Activated naive CD4-positive, alpha-beta T cell treated with anti-CD3 and anti-CD28 coated beads, Interleukin-2, amount 50 U/mL, for 72 hours (primary cell): ENCODE measurements around the gene CDX1. TPM values are rescaled to one million over a fixed set of nuclear protein-coding genes. Genes with fewer than 3 reads are reported as not detected.

Experiments used
- ATAC-seq, 2 donors: fragments of 150-1000 bp; cut with Tn5 transposase; 2 replicates each; pipeline ENCODE4 v1.10.0; 2021; ENCODE audit warnings: mild to moderate bottlenecking in 2 of 2, moderate library complexity in 2 of 2
- DNase-seq, 2 donors: peaks; one replicate each; pipeline ENCODE4 v3.0.0; 2021 to 2022; ENCODE audit warnings: low spot score in 2 of 2
- H3K27ac Mint-ChIP-seq, 2 donors: one replicate each; pipeline ENCODE4 v1.8.0; 2022; ENCODE audit warnings: mild to moderate bottlenecking in 2 of 2, mixed read lengths in 2 of 2
- H3K36me3 Mint-ChIP-seq, 2 donors: one replicate each; pipeline ENCODE4 v1.8.0; 2022; ENCODE audit warnings: mixed read lengths in 2 of 2
- H3K9me3 Mint-ChIP-seq, 2 donors: one replicate each; pipeline ENCODE4 v1.8.0; 2022; ENCODE audit warnings: mixed read lengths in 2 of 2
- total RNA-seq, 2 donors: library from RNA; stranded (reverse); gene quantifications; one replicate each; pipeline ENCODE4 v1.2.3, GENCODE V29; 2022

Gene CDX1
- not detected for total RNA-seq

DNA sequence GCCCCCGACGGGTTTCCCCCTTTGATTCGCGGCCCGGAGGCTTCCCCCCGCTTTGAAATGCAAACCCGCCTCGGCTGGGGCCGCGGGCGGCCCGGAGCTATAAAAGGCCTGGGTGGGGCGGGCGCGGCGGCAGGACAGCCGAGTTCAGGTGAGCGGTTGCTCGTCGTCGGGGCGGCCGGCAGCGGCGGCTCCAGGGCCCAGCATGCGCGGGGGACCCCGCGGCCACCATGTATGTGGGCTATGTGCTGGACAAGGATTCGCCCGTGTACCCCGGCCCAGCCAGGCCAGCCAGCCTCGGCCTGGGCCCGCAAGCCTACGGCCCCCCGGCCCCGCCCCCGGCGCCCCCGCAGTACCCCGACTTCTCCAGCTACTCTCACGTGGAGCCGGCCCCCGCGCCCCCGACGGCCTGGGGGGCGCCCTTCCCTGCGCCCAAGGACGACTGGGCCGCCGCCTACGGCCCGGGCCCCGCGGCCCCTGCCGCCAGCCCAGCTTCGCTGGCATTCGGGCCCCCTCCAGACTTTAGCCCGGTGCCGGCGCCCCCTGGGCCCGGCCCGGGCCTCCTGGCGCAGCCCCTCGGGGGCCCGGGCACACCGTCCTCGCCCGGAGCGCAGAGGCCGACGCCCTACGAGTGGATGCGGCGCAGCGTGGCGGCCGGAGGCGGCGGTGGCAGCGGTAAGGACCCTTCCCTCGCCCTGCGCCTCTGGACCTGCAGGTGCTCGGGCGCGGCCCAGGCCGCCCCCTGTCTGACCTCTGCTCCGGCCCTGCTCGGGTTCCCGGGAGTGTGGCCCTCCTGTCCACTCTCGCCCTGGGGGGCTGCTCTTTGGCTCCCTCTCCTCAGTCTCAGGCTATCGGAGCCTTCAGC is at the start of gene CDX1:
CDX1 (plus strand) TSS at position 129 of the 862 bp plus-strand sequence; CDS start at position 228, 99 bp downstream.
- Mint-ChIP-seq H3K27ac (no peak within 1 kb of the TSS), H3K9me3 (no peaks in the 10 kb centered on the region), H3K36me3 (no peaks in the 10 kb centered on the region)
- DNase-seq (no peak), ATAC-seq (no peak)

DNA sequence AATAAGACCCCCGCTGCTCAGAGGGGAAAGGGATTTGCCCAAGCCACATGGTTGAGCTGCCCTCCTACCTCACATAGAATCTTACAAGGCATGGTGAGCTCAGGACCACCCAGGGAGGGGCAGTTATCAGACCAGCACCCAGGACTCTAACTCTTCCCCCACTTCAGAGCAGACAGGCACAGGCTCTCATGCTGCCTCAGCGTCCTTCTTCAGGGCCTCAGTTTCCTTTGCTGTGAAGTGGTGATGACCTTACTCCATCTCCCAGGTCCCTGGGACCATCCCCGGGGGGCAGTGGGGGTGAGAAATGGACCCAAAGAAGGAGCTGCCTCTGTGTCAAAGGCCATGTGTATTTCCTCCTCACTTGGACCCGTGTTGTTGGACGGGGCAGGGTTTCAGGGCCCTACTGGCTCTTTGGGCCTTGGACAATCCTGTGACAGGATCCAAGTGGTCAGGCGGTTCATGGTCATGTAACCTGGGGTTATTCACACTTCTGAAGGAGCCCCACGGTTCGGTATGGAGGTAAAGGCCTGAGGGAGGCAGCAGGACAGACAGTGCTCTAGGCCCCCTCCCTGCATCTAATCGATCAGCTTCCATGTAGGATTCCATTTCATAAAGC is 48.5 kb upstream of the CDX1 start:
- no peaks in the 10 kb centered on the region for H3K36me3 Mint-ChIP-seq
- ATAC-seq (no peak), DNase-seq (peak in 1 of 2 donors; percentile 49)
- no peaks in the 10 kb centered on the region for H3K9me3 Mint-ChIP-seq
- H3K27ac Mint-ChIP-seq, result no peak overlapping the region

DNA sequence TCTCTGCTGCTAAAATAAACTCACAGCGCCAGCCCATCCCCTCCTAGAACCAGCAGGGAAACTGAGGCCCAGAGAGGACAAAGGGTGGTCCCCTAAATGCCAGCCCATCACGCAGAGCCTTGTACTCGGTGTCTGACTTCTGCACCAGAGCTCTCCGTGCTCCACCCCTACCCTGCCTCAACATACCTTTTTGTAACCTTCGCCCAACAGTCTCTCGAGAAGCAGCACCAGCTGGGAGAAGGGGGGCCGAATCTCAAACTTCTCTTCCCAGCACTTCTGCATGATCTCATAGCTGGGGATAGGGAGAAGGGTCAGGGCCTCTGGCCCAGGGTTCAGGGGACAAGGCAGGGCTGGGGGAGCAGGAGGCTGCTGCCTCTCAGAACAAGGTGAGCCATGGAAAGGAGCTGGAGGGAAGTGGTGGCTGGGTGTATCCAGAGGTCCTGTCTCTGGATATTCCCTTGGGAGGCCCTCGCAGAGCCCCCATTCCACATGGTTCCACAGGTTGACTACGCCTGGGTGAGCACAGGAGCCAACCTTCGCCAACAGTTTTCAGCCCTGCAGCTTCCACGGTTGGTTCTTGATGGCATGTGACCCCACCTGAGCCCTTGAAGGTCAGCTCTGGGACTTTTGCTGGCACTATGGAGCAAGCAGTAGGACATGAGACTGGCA is 47.9 kb upstream of the CDX1 start:
- ATAC-seq (no peak), DNase-seq (peak in 1 of 2 donors; percentile 47)
- Mint-ChIP-seq H3K36me3 (no peaks in the 10 kb centered on the region), H3K9me3 (no peaks in the 10 kb centered on the region), H3K27ac (no peak overlapping the region)

DNA sequence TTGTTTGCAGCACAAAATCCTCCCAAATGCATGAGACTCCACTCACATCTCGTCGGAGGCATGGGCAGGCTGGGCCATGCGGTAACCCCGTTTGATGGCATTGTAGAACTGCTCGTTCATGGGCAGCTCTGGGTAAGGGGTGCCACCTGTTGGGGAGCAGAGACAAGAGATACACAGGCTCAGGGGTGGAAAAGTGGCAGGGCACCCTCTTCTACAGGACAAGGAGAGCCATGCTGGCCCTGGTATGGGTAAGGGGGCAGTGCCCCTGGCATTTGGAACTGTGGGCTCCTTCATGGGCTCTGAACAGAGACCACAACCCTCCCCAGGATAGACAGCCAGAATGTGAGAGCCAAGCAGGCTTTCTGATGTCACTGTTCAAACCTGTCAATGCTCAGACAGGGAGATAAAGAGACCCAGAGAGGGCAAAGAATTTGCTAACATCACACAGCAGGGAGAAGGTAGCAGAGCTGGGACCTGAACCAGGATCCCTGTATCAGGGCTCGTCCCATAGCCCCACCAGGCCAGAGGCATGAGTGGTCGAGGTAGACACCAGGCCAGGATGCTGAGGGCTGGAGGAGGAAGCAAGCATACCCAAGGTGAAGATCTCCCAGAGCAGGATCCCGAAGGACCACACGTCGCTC is 47.0 kb upstream of the CDX1 start:
- Mint-ChIP-seq H3K9me3 (no peaks in the 10 kb centered on the region), H3K36me3 (no peaks in the 10 kb centered on the region), H3K27ac (no peak overlapping the region)
- ATAC-seq, result peak in 1 of 2 donors; percentile 59
- DNase-seq, result peak in 1 of 2 donors; percentile 42

DNA sequence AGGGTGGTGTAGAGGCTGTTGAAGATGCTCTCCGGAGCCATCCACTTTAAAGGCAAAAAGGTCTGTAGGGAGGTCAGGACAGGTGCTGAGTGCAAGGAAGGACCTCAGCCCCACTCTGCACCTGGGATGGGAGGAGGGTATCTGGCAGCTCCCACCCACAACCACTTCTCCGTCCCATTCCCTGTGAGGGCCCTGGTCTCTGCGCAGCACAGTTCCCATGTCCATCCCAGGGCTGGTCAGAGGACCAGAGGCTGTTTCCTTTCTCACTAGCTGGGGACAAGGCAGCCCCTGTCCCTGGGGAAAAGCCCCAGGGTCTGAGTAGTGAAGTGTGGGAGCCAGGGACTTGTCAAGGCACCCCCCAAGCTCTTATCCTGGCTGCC is 46.5 kb upstream of the CDX1 start:
- no peak for ATAC-seq
- no peak for DNase-seq
- no peaks in the 10 kb centered on the region for H3K36me3 Mint-ChIP-seq
- H3K9me3 Mint-ChIP-seq, result no peaks in the 10 kb centered on the region
- no peak overlapping the region for H3K27ac Mint-ChIP-seq

DNA sequence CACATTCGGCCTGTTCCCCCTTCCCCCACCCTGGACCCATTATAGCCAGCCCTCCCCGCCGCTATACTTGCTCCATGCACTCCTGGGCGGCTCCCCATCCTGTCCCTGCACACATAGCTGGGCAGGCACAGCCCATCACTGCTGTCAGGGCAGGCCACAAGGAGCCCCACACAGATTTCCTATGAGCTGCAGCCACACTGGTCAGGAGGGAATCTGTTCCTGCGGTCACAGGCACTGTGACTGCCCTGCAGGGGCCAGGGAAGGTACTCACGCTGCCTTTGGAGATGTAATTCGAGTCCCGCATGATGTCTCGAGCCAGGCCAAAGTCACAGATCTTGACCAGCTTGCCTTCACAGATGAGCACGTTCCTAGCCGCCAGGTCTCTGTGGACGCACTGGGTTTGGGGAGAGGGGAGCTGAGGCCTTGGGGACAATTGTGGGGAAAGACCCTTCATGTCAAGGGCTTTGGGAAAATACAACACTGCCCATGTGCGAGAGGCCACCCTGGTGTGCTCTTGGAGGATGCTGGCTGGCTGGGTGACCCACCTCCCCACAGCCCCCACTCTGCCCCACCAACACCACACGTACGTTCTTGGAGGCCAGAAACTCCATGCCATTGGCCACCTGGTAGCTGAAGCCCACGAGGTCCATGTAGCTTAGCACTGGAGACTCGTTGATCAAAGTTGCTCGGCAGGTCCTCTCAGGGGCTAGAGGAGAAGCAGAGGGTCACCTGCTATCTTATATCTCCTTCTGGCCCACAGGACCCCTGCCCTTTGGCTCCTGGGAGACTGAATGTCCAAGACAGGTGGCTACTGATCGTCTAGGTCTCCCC is 45.7 kb upstream of the CDX1 start:
- no peak for DNase-seq
- Mint-ChIP-seq H3K36me3 (no peaks in the 10 kb centered on the region), H3K27ac (no peak overlapping the region), H3K9me3 (no peaks in the 10 kb centered on the region)
- no peak for ATAC-seq

DNA sequence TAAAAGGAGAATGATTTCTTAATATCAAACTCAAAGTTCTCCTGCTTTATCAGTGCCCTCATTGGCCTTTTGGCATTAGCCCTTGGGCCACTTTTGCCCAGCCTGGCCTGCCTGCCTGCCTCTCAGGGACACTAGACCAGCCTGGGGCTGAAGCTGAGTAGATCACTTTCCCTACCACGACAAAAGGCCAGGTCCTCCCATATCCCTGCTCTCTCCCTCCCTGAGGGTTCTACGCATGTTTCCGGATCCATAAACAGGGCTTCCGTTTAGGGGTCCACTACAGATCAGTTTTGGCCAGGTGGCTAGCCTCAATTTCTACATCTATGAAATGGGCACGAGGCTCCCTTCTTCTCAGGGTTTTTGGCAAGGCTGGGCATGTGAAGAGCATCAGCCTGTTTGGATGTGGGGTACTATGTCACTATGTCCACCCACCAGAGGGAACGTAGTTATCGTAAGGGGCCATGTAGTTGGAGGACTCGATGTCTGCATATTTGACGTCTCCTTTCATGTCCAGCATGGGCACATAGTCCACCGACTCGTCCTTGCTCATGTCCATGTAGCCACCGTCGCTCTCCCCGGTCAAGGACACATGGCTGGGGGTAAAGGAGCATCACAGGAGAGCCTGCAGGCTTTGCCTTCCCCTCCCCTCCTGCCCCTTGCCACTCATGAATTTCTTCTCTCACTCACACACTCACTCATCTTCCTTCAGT is 45.0 kb upstream of the CDX1 start:
- no peak for ATAC-seq
- Mint-ChIP-seq H3K9me3 (no peaks in the 10 kb centered on the region), H3K27ac (no peak overlapping the region), H3K36me3 (no peaks in the 10 kb centered on the region)
- DNase-seq, result no peak

DNA sequence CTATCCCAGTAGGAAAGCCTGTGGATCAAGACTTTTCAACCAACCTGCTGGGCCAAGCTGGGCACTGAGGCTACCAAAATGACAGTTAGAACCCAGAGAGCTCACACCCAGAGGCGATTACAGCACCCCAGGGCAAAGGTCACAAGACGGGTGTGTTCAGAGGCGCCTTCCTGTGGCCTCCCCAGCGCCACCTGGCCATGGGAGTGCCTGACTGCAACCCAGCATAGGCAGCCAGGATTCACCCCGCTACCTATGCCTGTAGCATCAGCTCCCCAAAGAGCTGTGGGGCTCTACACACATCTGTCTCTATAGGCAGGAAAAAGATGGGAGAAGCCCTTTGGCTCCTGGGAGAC is 44.4 kb upstream of the CDX1 start:
- peak; percentile 50 to 82 for ATAC-seq
- DNase-seq, result peak in 1 of 2 donors; percentile 39
- H3K27ac Mint-ChIP-seq, result no peak overlapping the region
- no peaks in the 10 kb centered on the region for H3K9me3 Mint-ChIP-seq
- H3K36me3 Mint-ChIP-seq, result no peaks in the 10 kb centered on the region

DNA sequence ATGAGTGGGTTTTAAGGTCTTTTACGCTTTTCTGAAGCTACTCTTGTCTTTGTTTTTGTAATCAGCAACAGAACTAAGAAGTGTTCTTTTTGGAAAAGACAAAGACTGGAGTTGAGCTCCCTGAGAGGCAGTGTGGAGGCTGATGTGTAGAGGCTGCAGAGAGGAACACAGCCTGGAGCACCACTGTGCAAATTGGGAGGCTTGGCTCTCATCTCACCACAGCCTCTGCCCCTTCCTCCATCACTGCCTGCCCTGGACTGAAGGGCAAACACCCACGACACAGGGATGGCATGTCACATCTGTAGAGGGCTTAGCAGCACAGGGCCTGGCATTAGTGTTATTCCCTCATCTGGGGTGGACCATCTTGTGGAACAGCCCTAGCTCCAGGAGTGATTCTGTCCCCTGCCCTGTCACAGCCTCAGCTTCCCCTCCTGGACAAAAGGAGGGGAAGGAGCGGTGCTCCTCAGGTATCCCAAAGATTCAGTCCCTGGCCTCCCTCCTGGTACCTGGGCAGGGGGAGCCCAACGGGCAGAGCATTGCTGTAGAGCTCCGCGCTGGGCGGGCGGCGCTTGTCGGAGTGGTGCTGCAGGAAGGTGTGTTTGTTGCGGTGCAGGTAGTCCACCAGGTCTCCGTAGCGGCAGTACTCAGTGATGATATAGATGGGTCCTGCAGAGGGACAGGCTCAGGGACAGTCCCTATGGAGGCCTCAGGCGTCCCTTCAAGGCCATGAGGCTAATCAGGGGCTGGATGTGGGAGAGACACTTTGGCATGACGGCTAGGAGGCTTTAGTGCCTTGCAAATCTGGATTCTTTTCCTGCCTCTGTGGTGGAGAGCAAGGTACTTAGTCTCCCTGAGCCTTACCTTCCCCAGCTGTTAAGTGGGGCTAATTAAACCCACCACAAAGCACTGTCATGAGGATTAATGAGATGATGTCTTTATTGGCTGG is 43.8 kb upstream of the CDX1 start:
- ATAC-seq, result no peak
- no peaks in the 10 kb centered on the region for H3K36me3 Mint-ChIP-seq
- no peaks in the 10 kb centered on the region for H3K9me3 Mint-ChIP-seq
- H3K27ac Mint-ChIP-seq, result no peak overlapping the region
- no peak for DNase-seq

DNA sequence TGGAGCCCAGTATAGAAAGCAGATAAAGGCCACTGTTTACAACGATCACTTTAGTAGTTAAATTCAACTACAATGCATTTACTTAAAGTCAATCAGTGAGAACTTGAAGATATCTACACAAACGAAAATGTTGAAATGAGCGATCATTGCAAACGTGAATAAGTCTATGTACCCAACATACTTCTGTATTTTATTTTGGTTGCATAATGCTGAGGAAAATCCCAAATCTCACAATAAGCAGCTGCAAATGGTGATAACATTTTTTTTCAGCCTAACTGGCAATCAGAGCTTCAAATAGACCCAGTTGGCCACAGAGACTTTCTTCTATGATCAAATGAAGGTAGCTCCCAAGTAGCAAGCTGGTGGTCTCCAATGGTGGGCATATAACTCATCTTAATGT is 43.0 kb upstream of the CDX1 start:
- ATAC-seq (no peak), DNase-seq (no peak)
- H3K36me3 Mint-ChIP-seq, result no peaks in the 10 kb centered on the region
- no peaks in the 10 kb centered on the region for H3K9me3 Mint-ChIP-seq
- H3K27ac Mint-ChIP-seq, result no peak overlapping the region

DNA sequence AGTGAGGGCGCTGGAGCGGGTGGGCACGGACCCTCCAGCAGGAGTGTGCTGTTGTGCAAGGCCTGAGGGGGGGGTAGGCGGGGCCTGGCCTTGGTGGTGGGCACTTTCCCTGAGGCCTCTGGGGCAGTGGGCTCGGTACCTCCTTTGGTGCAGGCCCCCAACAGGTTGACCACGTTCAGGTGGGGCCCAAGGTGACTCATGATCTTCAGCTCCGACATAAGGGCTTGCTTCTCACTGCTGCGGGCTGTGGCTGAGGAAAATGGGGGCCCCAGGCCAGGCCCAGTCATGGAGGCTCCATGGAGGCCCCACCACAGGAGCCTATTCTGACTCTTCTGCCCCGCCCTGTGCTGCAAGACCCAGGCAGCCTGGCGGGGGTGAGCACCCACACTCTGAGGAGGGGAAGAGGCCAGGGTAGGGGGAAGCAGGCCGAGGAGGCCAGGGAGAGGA is 42.4 kb upstream of the CDX1 start:
- H3K36me3 Mint-ChIP-seq, result no peaks in the 10 kb centered on the region
- H3K27ac Mint-ChIP-seq, result no peak overlapping the region
- ATAC-seq (no peak), DNase-seq (no peak)
- H3K9me3 Mint-ChIP-seq, result no peaks in the 10 kb centered on the region

DNA sequence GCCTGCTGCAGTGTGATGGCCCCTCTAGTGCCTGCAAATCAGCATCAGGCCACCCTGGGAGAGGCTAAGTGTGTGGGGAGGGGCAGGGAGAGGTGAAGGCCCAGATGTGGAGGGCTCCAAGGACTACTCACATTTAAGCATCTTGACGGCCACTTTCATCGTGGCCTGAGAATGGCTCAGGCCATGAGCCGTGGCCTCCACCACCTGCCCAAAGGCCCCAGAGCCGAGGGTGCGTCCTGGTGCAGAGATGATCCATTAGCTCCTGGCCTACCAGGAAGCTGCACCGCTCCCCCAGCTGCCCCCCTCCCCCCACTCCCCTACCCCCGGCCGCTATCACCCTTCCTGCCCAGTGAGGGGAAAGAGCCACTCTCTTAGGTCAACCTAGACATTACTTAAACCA is 42.0 kb upstream of the CDX1 start:
- ATAC-seq (no peak), DNase-seq (no peak)
- H3K9me3 Mint-ChIP-seq, result no peaks in the 10 kb centered on the region
- no peak overlapping the region for H3K27ac Mint-ChIP-seq
- H3K36me3 Mint-ChIP-seq, result no peaks in the 10 kb centered on the region

DNA sequence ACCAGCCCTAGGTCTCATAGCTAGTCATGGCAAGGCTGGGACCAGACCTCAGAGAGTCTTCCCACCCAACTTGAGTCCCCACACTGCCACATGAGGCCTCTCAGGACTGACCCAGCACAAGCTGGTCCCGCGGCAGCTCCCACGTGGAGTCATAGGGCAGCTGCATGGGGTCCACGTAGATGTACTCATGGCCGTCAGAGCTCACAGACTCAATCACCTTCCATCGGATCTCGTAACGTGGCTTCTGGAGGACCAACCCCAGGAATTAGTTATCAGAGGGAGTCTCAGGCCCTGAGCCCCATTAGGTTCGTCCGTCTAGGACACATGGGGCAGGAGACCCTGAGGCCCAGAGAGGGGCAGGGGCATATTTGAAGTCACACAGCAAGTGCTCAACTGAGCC is 41.2 kb upstream of the CDX1 start:
- no peaks in the 10 kb centered on the region for H3K36me3 Mint-ChIP-seq
- no peaks in the 10 kb centered on the region for H3K9me3 Mint-ChIP-seq
- ATAC-seq (no peak), DNase-seq (no peak)
- H3K27ac Mint-ChIP-seq, result no peak overlapping the region

DNA sequence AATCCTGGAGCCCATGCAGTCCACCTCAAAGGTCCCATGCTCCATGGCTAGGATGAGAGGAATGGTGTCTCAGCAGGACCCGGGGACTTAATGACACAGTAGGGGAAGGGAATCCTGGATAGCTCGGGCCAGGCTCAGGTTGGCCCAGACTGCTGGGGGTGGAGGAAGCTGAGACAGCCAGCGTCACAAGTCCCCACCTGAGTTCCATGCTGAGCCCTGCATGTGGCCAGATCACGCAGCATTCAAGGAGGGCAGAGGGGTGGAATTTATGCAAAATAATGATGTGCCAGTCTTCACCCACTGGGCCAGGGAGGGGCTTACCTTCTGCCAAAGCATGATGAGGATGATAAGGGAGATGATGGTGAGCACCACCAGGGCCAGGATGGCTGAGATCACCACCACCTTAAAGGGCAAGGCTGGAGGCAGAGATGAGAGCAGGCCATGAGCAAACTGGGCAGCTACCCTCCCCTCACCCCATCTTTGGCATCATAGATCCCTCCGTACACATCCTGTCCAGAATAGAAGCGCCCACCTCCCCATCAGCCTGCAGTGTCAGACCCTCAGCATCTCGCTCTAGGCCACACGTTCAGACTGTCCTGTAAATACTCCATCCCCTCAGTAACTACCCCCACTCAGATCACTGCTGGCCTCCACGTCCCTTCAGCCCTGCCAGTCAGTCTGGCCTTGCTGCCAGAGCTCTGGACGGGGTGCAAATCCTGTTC is 40.2 kb upstream of the CDX1 start:
- H3K27ac Mint-ChIP-seq, result no peak overlapping the region
- DNase-seq (no peak), ATAC-seq (no peak)
- no peaks in the 10 kb centered on the region for H3K9me3 Mint-ChIP-seq
- no peaks in the 10 kb centered on the region for H3K36me3 Mint-ChIP-seq
